Omental fat pad (tissue), 4 donors: Measurements from ENCODE around the gene TACC2. TPM values are rescaled to one million over a fixed set of nuclear protein-coding genes. Genes with fewer than 3 reads are reported as not detected.
"Not testable (repeated sequence)": the region's sequence is repeated elsewhere in the genome, so short reads cannot be mapped to it uniquely, and the experiment has no call there.

ENCODE experiments used
- ATAC-seq: fragments of 150-250 bp; one replicate; pipeline ENCODE4 v1.9.1; 2016; ENCODE audit warnings: mild to moderate bottlenecking, moderate library complexity; ENCODE audit not compliant: low FRiP score
- DNase-seq: peaks from one replicate; pipeline ENCODE4 v3.0.0-alpha.2; 2019; ENCODE audit warnings: low spot score
- total RNA-seq, 4 donors: library from RNA; depleted of rRNA; stranded (reverse); fragments of >200 nt; gene quantifications; one replicate each; pipeline ENCODE4 v1.1.0, GENCODE V29; 2016
- TF ChIP-seq, protein P1 (sequence below), 3 donors: fragments of 450-650 bp; IDR thresholded peaks; one replicate each; pipeline ENCODE4 v1.5.1; 2016 to 2017; ENCODE audit warnings: antibody characterized with exemption in 3 of 3, mild to moderate bottlenecking in 3 of 3, moderate library complexity in 2 of 3

The TACC2 gene
- total RNA-seq, 4 donors from 2014 or later, result 23.8 to 33.6 (median 29.4) TPM

DNA sequence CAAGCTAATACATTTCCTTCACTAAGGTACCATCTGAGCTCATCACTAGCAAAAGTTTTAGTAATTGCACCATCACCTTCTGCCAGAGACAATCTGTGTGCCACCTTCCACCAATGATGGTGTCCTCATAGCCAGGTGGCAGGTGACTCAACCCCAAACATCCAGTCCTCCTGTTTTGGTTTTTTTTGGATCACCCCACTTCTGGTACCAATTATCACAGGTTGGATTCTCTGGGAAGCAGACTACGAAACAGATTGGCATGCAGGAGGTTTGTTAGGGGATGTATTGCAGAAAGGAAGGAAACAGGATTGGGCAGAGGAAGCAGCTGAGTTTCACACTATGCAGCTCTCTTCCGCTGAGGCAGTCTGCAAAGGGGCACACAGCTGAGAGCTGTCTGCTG, 4.5 kb upstream of the TACC2 start:
- TF ChIP-seq, protein P1, sequence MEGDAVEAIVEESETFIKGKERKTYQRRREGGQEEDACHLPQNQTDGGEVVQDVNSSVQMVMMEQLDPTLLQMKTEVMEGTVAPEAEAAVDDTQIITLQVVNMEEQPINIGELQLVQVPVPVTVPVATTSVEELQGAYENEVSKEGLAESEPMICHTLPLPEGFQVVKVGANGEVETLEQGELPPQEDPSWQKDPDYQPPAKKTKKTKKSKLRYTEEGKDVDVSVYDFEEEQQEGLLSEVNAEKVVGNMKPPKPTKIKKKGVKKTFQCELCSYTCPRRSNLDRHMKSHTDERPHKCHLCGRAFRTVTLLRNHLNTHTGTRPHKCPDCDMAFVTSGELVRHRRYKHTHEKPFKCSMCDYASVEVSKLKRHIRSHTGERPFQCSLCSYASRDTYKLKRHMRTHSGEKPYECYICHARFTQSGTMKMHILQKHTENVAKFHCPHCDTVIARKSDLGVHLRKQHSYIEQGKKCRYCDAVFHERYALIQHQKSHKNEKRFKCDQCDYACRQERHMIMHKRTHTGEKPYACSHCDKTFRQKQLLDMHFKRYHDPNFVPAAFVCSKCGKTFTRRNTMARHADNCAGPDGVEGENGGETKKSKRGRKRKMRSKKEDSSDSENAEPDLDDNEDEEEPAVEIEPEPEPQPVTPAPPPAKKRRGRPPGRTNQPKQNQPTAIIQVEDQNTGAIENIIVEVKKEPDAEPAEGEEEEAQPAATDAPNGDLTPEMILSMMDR (IDR thresholded peaks at IDR 0.05), result no peak
- DNase-seq (no peak), ATAC-seq (no peak)

GRCh38 chr10:121990015-121990677, 1.2 kb downstream of the TACC2 start:
- TF ChIP-seq, protein P1 (IDR thresholded peaks at IDR 0.05), result no peak
- no peak for ATAC-seq
- DNase-seq, result no peak

GRCh38 chr10:121991727-121992126, 2.8 kb downstream of the TACC2 start:
- not testable (repeated sequence) for ATAC-seq, DNase-seq

DNA sequence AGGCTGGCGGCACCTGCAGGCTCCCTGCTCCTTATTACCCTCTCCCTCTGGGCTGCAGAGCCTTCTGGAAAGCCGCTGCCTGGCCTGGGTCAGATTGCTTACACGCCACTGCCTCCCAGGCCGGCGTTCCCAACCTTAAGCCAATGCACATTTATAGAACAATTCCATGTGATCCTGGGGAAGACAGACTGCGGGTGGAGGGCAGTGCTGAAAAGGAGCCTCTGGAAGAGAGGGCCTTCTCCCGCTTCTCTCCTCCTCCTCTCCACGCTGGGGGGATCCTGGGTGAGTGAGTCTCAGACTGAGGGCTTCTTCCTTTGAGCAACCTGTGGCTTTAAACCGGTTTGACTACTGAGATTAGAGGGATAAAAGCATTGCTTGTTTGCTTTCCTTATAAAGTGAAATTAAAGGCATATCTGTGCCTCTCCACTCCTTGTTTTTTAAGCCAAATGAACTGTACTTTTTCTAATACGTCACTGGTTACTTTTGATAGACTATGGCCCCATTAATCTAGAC, 5.5 kb downstream of the TACC2 start:
- ATAC-seq, result no peak
- DNase-seq, result no peak
- TF ChIP-seq, protein P1 (IDR thresholded peaks at IDR 0.05), result no peak

- TF ChIP-seq, protein P1 (IDR thresholded peaks at IDR 0.05), result no peak
- no peak for ATAC-seq
- no peak for DNase-seq
Measured at GRCh38 chr10:121998462-121998861, 9.5 kb downstream of the TACC2 start.

DNA sequence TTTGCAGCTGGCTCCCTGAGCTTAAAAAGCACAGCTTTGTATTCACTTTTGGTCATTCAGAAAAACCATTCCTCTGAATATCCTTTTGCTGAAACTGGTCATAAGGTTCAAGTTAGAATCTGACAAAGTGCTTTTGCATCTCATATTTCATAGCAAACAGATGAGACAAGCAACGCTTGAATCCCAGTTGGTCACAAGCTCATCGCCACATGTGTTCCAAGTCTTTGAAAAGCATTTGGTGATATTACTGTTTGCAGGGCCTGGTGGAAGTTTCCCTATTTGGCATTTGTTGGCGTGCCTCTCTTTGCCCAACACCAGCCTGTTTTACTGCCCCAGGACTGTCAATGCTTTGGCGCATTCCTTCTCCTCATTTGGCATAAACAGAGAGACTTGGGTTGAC, 10.3 kb downstream of the TACC2 start:
- DNase-seq, result no peak
- TF ChIP-seq, protein P1 (IDR thresholded peaks at IDR 0.05), result no peak
- ATAC-seq, result no peak

DNA sequence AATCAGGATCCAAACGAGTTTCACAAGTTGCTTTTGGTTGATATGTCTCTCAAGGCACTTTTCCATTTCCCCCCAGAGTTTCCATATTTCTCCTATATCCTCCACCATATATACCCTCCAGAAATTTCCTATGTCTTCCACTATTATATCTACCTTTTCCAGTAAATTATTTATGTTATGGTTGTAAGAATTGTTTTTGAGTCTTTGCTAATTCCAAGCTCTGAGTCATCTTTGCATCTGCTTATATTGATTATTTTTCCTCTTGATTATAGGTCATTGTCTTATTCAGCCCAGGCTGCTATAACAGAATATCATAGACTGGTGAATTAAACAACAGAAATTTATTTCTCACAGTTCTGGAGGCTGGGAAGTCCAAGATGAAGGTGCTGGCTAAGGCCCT, 12.7 kb downstream of the TACC2 start:
- ATAC-seq, result no peak
- TF ChIP-seq, protein P1 (IDR thresholded peaks at IDR 0.05), result no peak
- DNase-seq, result no peak
